Measurements from ENCODE around the gene DPH7.
"Not testable (repeated sequence)": the region's sequence is repeated elsewhere in the genome, so short reads cannot be mapped to it uniquely, and the experiment has no call there.

DPH7 gene

GRCh38 chr9:137580209-137580953 lies 1.7 kb upstream of the DPH7 start:
- no peak for DNase-seq

- DNase-seq: no peak
Measured at GRCh38 chr9:137579259-137579604, 507 bp upstream of the DPH7 start.

GRCh38 chr9:137575716-137576411 lies 2.9 kb downstream of the DPH7 start:
- DNase-seq: no peak

- no peak for DNase-seq
Measured at GRCh38 chr9:137575364-137575715, 3.4 kb downstream of the DPH7 start.

GRCh38 chr9:137574192-137574591 lies 4.5 kb downstream of the DPH7 start:
- DNase-seq: no peak

- DNase-seq: no peak
Measured at GRCh38 chr9:137570566-137570965, 8.2 kb downstream of the DPH7 start.

- no peak for DNase-seq
Measured at GRCh38 chr9:137569609-137570203, 9.0 kb downstream of the DPH7 start.

- DNase-seq: not testable (repeated sequence)
Measured at GRCh38 chr9:137568445-137568844, 10.3 kb downstream of the DPH7 start.

GRCh38 chr9:137564817-137565411 lies 13.8 kb downstream of the DPH7 start:
- no peak for DNase-seq

GRCh38 chr9:137564134-137564533 lies 14.6 kb downstream of the DPH7 start:
- DNase-seq: no peak

GRCh38 chr9:137558127-137558526 lies 20.6 kb downstream of the DPH7 start:
- DNase-seq: no peak

GRCh38 chr9:137556069-137556838 lies 22.5 kb downstream of the DPH7 start:
- DNase-seq: no peak

- DNase-seq: no peak
Measured at GRCh38 chr9:137555179-137555578, 23.5 kb downstream of the DPH7 start.

- DNase-seq: no peak
Measured at GRCh38 chr9:137554349-137554748, 24.4 kb downstream of the DPH7 start.

GRCh38 chr9:137553654-137554053 lies 25.1 kb downstream of the DPH7 start:
- DNase-seq: not testable (repeated sequence)

GRCh38 chr9:137552022-137552768 lies 26.5 kb downstream of the DPH7 start:
- no peak for DNase-seq

- DNase-seq: peak; percentile 82 to 89 (median 84)
Measured at GRCh38 chr9:137551264-137552021, 27.3 kb downstream of the DPH7 start, which contains the start of gene MRPL41. TSS of gene MRPL41 (plus strand) at chr9:137551879. CDS start at chr9:137552082, 203 bp downstream.

GRCh38 chr9:137550958-137551263 lies 27.8 kb downstream of the DPH7 start:
- DNase-seq: peak in 1 of 4 experiments; percentile 38

GRCh38 chr9:137550231-137550621 lies 28.5 kb downstream of the DPH7 start, which contains the start of gene PNPLA7:
TSS of gene PNPLA7 (minus strand) at chr9:137550402. CDS start at chr9:137550197, 205 bp downstream.
- peak in 1 of 4 experiments; percentile 25 for DNase-seq

- no peak for DNase-seq
Measured at GRCh38 chr9:137547687-137548543, 30.8 kb downstream of the DPH7 start.
